GM23338 (cell line): ENCODE data around the gene LYSMD4. TPM values are rescaled to one million over a fixed set of nuclear protein-coding genes. Genes with fewer than 3 reads are reported as not detected.

ENCODE experiments used
- ATAC-seq: fragments of 200-7000 bp; cut with Tn5 transposase; 3 replicates; pipeline ENCODE4 v1.9.1; 2020
- DNase-seq: peaks from one replicate; pipeline ENCODE4 v3.0.0-alpha.2; 2015; ENCODE audit warnings: low spot score
- H2AFZ ChIP-seq: fragments of 200-600 bp; sonication (generic); 2 replicates; pipeline ENCODE4 v1.8.0; 2016; ENCODE audit warnings: antibody characterized with exemption, mild to moderate bottlenecking, moderate library complexity
- H3F3A ChIP-seq: fragments of 200-600 bp; sonication (generic); replicated peaks from 2 replicates; pipeline ENCODE4 v1.8.0; 2017; ENCODE audit warnings: antibody characterized with exemption, mixed run types, low read depth
- H3K27ac ChIP-seq: fragments of 200-600 bp; sonication (generic); 2 replicates; pipeline ENCODE4 v1.6.1; 2016; ENCODE audit warnings: low read depth
- H3K27me3 ChIP-seq: fragments of 200-600 bp; sonication (generic); 2 replicates; pipeline ENCODE4 v1.8.0; 2016; ENCODE audit warnings: mild to moderate bottlenecking, mixed run types, moderate library complexity; ENCODE audit not compliant: insufficient read depth
- H3K36me3 ChIP-seq: fragments of 200-600 bp; sonication (generic); 2 replicates; pipeline ENCODE4 v1.8.0; 2016; ENCODE audit warnings: mild to moderate bottlenecking; ENCODE audit not compliant: insufficient read depth
- H3K4me1 ChIP-seq: fragments of 200-600 bp; sonication (generic); 2 replicates; pipeline ENCODE4 v1.8.0; 2016; ENCODE audit warnings: mild to moderate bottlenecking, moderate library complexity; ENCODE audit not compliant: insufficient read depth
- H3K4me2 ChIP-seq: fragments of 200-600 bp; sonication (generic); 2 replicates; pipeline ENCODE4 v1.7.1; 2017; ENCODE audit warnings: mixed run types
- H3K4me3 ChIP-seq: fragments of 200-600 bp; sonication (generic); 2 replicates; pipeline ENCODE4 v1.6.1; 2016; ENCODE audit warnings: mixed run types
- H3K79me2 ChIP-seq: fragments of 200-600 bp; sonication (generic); replicated peaks from 2 replicates; pipeline ENCODE4 v1.8.0; 2017; ENCODE audit warnings: mild to moderate bottlenecking; ENCODE audit not compliant: insufficient read depth
- H3K9me2 ChIP-seq: fragments of 200-600 bp; sonication (generic); 2 replicates; pipeline ENCODE4 v1.8.0; 2017; ENCODE audit not compliant: insufficient read depth
- H4K20me1 ChIP-seq: fragments of 200-600 bp; sonication (generic); replicated peaks from 2 replicates; pipeline ENCODE4 v1.8.0; 2017; ENCODE audit warnings: mild to moderate bottlenecking; ENCODE audit not compliant: insufficient read depth
- H3K27ac Mint-ChIP-seq: 2 replicates; pipeline ENCODE4 v1.8.0; 2020; ENCODE audit warnings: inconsistent platforms, mild to moderate bottlenecking, moderate library complexity, mixed read lengths
- H3K27me3 Mint-ChIP-seq: 3 replicates; pipeline ENCODE4 v1.8.0; 2022; ENCODE audit warnings: low read depth, mild to moderate bottlenecking, moderate library complexity, mixed read lengths, inconsistent platforms; ENCODE audit not compliant: insufficient read depth, poor library complexity
- H3K36me3 Mint-ChIP-seq: 3 replicates; pipeline ENCODE4 v1.8.0; 2021; ENCODE audit warnings: low read depth, mild to moderate bottlenecking, inconsistent platforms, moderate library complexity, mixed read lengths
- H3K4me1 Mint-ChIP-seq: 3 replicates; pipeline ENCODE4 v1.8.0; 2020; ENCODE audit warnings: mild to moderate bottlenecking, inconsistent platforms, mixed read lengths
- H3K4me3 Mint-ChIP-seq: 3 replicates; pipeline ENCODE4 v1.8.0; 2021; ENCODE audit warnings: moderate library complexity, mild to moderate bottlenecking, inconsistent platforms, mixed read lengths
- H3K9me3 Mint-ChIP-seq: 3 replicates; pipeline ENCODE4 v1.8.0; 2020; ENCODE audit warnings: moderate library complexity, mild to moderate bottlenecking, inconsistent platforms, mixed read lengths
- CREB1 ChIP-seq: fragments of 250-450 bp; sonication (Bioruptor Pico); IDR thresholded peaks from 2 replicates; pipeline ENCODE4 v1.5.0; 2020; ENCODE audit warnings: low read depth, mild to moderate bottlenecking, moderate library complexity
- ETS1 ChIP-seq: IDR thresholded peaks from 2 replicates; pipeline ENCODE4 v1.6.1; 2016; ENCODE audit warnings: antibody characterized with exemption
- EZH2 ChIP-seq: fragments of 200-600 bp; sonication (generic); IDR thresholded peaks from one replicate; pipeline ENCODE4 v1.8.0; 2017; ENCODE audit warnings: antibody characterized with exemption, mild to moderate bottlenecking, low read depth; ENCODE audit not compliant: unreplicated experiment
- EZH2phosphoT487 ChIP-seq: fragments of 200-600 bp; sonication (generic); IDR thresholded peaks from one replicate; pipeline ENCODE4 v1.8.1; 2018; ENCODE audit warnings: antibody characterized with exemption; ENCODE audit not compliant: unreplicated experiment
- JUNB ChIP-seq: IDR thresholded peaks from one replicate; pipeline ENCODE4 v1.6.1; 2016; ENCODE audit warnings: antibody characterized with exemption; ENCODE audit not compliant: unreplicated experiment
- NANOG ChIP-seq: IDR thresholded peaks from 2 replicates; pipeline ENCODE4 v1.6.1; 2016; ENCODE audit warnings: antibody characterized with exemption, borderline replicate concordance
- POLR2AphosphoS5 ChIP-seq: IDR thresholded peaks from 2 replicates; pipeline ENCODE4 v1.6.1; 2016; ENCODE audit warnings: antibody characterized with exemption, low read depth
- REST ChIP-seq: IDR thresholded peaks from one replicate; pipeline ENCODE4 v1.6.1; 2018; ENCODE audit warnings: antibody characterized with exemption; ENCODE audit not compliant: unreplicated experiment
- STAT1 ChIP-seq: IDR thresholded peaks from one replicate; pipeline ENCODE4 v1.6.1; 2016; ENCODE audit warnings: antibody characterized with exemption; ENCODE audit not compliant: unreplicated experiment
- ZNF114 ChIP-seq: fragments of 250-450 bp; sonication (Bioruptor Pico); IDR thresholded peaks from 2 replicates; pipeline ENCODE4 v1.5.0; 2020; ENCODE audit warnings: mild to moderate bottlenecking, moderate library complexity
- ZNF331 ChIP-seq: fragments of 250-450 bp; sonication (Bioruptor Pico); IDR thresholded peaks from 2 replicates; pipeline ENCODE4 v1.5.0; 2020; ENCODE audit warnings: low read depth, mild to moderate bottlenecking, moderate library complexity
- ZNF462 ChIP-seq: fragments of 250-450 bp; sonication (Bioruptor Pico); IDR thresholded peaks from 2 replicates; pipeline ENCODE4 v1.5.0; 2020; ENCODE audit warnings: mild to moderate bottlenecking, moderate library complexity
- polyA plus RNA-seq: library from polyadenylated mRNA; unstranded; fragments of >200 nt; fragmentation: Nextera tagmentation; extraction: Ambion mirVana; gene quantifications from 2 replicates; pipeline ENCODE4 v1.2.1, GENCODE V29; 2016
- total RNA-seq: library from RNA; depleted of rRNA; stranded (reverse); fragments of >200 nt; shearing (Covaris generic); gene quantifications from 2 replicates; pipeline ENCODE4 v1.2.3, GENCODE V29; 2014
- TF ChIP-seq, protein P1 (sequence below), 2 experiments: fragments of 200-600 bp in 1 of 2; sonication (generic) in 1 of 2; conservative IDR thresholded peaks; 2 replicates each; pipeline versions ENCODE4 v1.5.1 to v1.6.1; 2016 to 2017; ENCODE audit warnings: antibody characterized with exemption in 2 of 2, low read depth in 2 of 2, mild to moderate bottlenecking in 2 of 2, moderate library complexity in 1 of 2

The LYSMD4 gene
- total and polyA plus RNA-seq, 2 experiments from 2014 or later = 7.5 to 23.8 TPM

GRCh38 chr15:99753066-99753465 lies 19.8 kb upstream of the LYSMD4 start:
- Histone ChIP-seq H3K79me2 (no peaks in the 10 kb centered on the region), H3K4me1 (no peaks in the 10 kb centered on the region), H3K4me3 (no peak overlapping the region), H3F3A (no peaks in the 10 kb centered on the region), H2AFZ (no peak overlapping the region), H4K20me1 (no peaks in the 10 kb centered on the region), H3K27ac (no peak overlapping the region), H3K36me3 (no peaks in the 10 kb centered on the region), H3K27me3 (no peaks in the 10 kb centered on the region), H3K4me2 (no peak overlapping the region), H3K9me2 (no peaks in the 10 kb centered on the region)
- DNase-seq = no peak
- Mint-ChIP-seq H3K27me3 (peaks cover 6% of the 10 kb centered on the region), H3K36me3 (no peaks in the 10 kb centered on the region), H3K9me3 (no peaks in the 10 kb centered on the region), H3K4me3 (no peak overlapping the region), H3K27ac (no peak overlapping the region), H3K4me1 (peaks cover 2% of the 10 kb centered on the region; the same call in 2 of the 3 replicates)
- ATAC-seq = no peak; the same call in 2 of the 3 replicates
- no peak for TF ChIP-seq CREB1
- no peak for TF ChIP-seq POLR2AphosphoS5
- TF ChIP-seq REST = no peak
- TF ChIP-seq NANOG = no peak
- no peak for TF ChIP-seq JUNB
- TF ChIP-seq EZH2phosphoT487 = no peak
- TF ChIP-seq ETS1 = no peak
- no peak for TF ChIP-seq STAT1
- no peak for TF ChIP-seq ZNF462
- TF ChIP-seq ZNF114 (CRISPR knock-in tag) = no peak
- no peak for TF ChIP-seq ZNF331 (CRISPR knock-in tag)
- no peak for TF ChIP-seq EZH2
- TF ChIP-seq, protein P1, sequence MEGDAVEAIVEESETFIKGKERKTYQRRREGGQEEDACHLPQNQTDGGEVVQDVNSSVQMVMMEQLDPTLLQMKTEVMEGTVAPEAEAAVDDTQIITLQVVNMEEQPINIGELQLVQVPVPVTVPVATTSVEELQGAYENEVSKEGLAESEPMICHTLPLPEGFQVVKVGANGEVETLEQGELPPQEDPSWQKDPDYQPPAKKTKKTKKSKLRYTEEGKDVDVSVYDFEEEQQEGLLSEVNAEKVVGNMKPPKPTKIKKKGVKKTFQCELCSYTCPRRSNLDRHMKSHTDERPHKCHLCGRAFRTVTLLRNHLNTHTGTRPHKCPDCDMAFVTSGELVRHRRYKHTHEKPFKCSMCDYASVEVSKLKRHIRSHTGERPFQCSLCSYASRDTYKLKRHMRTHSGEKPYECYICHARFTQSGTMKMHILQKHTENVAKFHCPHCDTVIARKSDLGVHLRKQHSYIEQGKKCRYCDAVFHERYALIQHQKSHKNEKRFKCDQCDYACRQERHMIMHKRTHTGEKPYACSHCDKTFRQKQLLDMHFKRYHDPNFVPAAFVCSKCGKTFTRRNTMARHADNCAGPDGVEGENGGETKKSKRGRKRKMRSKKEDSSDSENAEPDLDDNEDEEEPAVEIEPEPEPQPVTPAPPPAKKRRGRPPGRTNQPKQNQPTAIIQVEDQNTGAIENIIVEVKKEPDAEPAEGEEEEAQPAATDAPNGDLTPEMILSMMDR (conservative IDR thresholded peaks at IDR 0.05; ENCODE audit: low read depth in 2 of 2) = no peak
